Heart right ventricle (tissue), 16 donors: Measurements from ENCODE around the gene LGALS4. TPM values are rescaled to one million over a fixed set of nuclear protein-coding genes. Genes with fewer than 3 reads are reported as not detected.

Experiments
- ATAC-seq, 8 donors: fragments of 200-7000 bp; cut with Tn5 transposase; one replicate each; pipeline ENCODE4 v1.9.1; 2020; ENCODE audit warnings: mild to moderate bottlenecking in 8 of 8, moderate library complexity in 8 of 8, moderate number of reproducible peaks in 1 of 8
- DNase-seq, 2 donors: peaks; one replicate each; pipeline ENCODE4 v3.0.0-alpha.2; 2020
- H3K27ac ChIP-seq, 10 donors: fragments of 200-600 bp; sonication (generic) in 2 of 10; one replicate each; pipeline versions ENCODE4 v1.5.0 to v1.8.0; 2020 to 2022; ENCODE audit warnings: mild to moderate bottlenecking in 3 of 10
- H3K27me3 ChIP-seq, 7 donors: fragments of 200-600 bp; one replicate each; pipeline ENCODE4 v1.8.0; 2021 to 2022; ENCODE audit warnings: mild to moderate bottlenecking in 2 of 7
- H3K36me3 ChIP-seq, 9 donors: fragments of 200-600 bp; sonication (generic) in 1 of 9; one replicate each; pipeline versions ENCODE4 v1.5.0 to v1.8.0; 2020 to 2022; ENCODE audit warnings: mild to moderate bottlenecking in 2 of 9
- H3K4me1 ChIP-seq, 9 donors: fragments of 200-600 bp; sonication (generic) in 1 of 9; one replicate each; pipeline versions ENCODE4 v1.5.0 to v1.8.0; 2020 to 2022; ENCODE audit warnings: mild to moderate bottlenecking in 4 of 9
- H3K4me3 ChIP-seq, 10 donors: fragments of 200-600 bp; sonication (generic) in 2 of 10; one replicate each; pipeline versions ENCODE4 v1.5.0 to v1.8.0; 2020 to 2022; ENCODE audit warnings: mild to moderate bottlenecking in 7 of 10, moderate library complexity in 2 of 10
- H3K9me3 ChIP-seq, 11 donors: fragments of 200-600 bp in 10 of 11; sonication (generic) in 2 of 11; one replicate each; pipeline versions ENCODE4 v1.5.0 to v1.8.0; 2013 to 2022; ENCODE audit warnings: mild to moderate bottlenecking in 2 of 11, control low read depth in 1 of 11, moderate library complexity in 1 of 11
- CTCF ChIP-seq, 9 donors: fragments of 200-600 bp; sonication (generic) in 2 of 9; IDR thresholded peaks; one replicate each; pipeline versions ENCODE4 v1.5.0 to v1.8.0; 2021 to 2022; ENCODE audit warnings: antibody characterized with exemption in 9 of 9, mild to moderate bottlenecking in 5 of 9, moderate library complexity in 1 of 9
- WGBS, 2 donors: extraction: QIAGEN DNeasy Blood & Tissue Kit; methylation state at CpG; one replicate each; pipeline ENCODE4 v1.1.7; 2013; ENCODE audit warnings: inconsistent platforms in 1 of 2; 5-methylcytosine and 5-hydroxymethylcytosine counted together
- intact Hi-C, 10 donors: fragments of 100-400 bp; cut with DNase I; formaldehyde crosslinking; loops; one replicate each; pipeline versions ENCODE4 v1.11.1 to v1.14.2; 2022
- polyA plus RNA-seq, 2 donors: library from polyadenylated mRNA; stranded (reverse); fragments of 200-250 nt; gene quantifications; one replicate each; pipeline ENCODE4 v1.2.3, GENCODE V29; 2013
- total RNA-seq, 10 donors: library from RNA; stranded (reverse); fragmentation: NEBNext Ultra II Directional in 3 of 10; extraction: Animal tissue kit (Norgen Biotek cat#: 25700) in 3 of 10; gene quantifications; one replicate each; pipeline versions ENCODE4 v1.2.1 to v1.2.4, GENCODE V29; 2021 to 2023
- donor health status: Arrhythmogenic right ventricular cardiomyopathy.
- donor health status: ischemic (EF 13 %, LVEDD 7.1; RV severe dilation, severe dysfunction).
- donor health status: healthy with polysubstance abuse.
- donor health status: DM: no; HTN: yes; CAD: no.
- donor health status: DM: no; HTN: no; CAD: no.
- donor health status: ischemic (EF 25% LVEDD 6.9; RV normal size, moderate dysfunction).
- donor health status: ischemic (EF 25% LVEDD 5.7; RV mildly dilated, moderate dysfunction).
- donor health status: healthy.
- donor health status: DM: yes; HTN: yes; CAD: no.
- donor health status: Ischemic cardiomyopathy.
- donor health status: ischemic (EF 35%, LVEDD 5.7; RV mildly dilated, moderate dysfunction).
- donor health status: nonischemic (EF 11% LVEDD 7.7; RV severe dilation, severe dysfunction).
- donor health status: DM: yes; HTN: yes; CAD: no.
- donor health status: PGD.
- donor health status: ischemic (EF 29% LVEDD 5.4; RV normal size, mild dysfunction).
- donor health status: nonischemic (EF 23%, LVEDD 6.1; RV moderate dilation, normal function).

Gene LGALS4
- total and polyA plus RNA-seq, 12 donors = 0.16 to 2.6 (median 0.81) TPM; not detected in 2

DNA sequence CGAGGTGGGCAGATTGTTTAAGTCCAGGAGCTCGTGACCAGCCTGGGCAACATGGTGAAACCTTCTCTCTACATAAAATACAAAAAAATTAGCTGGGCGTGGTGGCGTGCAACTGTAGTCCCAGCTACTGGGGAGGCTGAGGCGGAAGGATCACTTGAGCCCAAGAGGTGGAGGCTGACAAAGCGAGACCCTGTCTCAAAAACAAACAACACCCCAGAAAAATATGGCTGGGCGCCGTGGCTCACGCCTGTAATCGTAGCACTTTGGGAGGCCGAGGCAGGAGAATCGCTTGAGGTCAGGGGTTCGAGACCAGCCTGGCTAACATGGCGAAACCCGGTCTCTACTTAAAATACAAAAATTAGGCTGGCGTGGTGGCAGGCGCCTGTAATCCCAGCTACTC, 40.5 kb upstream of the LGALS4 start:
- H3K27ac ChIP-seq = peak overlapping the region in 7 of 10 donors; percentile 96 to 100 (median 99)
- no peaks in the 10 kb centered on the region for H3K27me3 ChIP-seq
- H3K36me3 ChIP-seq = peaks cover 0 to 4% (median 0%) of the 10 kb centered on the region in 9 donors
- peaks cover 7 to 36% (median 23%) of the 10 kb centered on the region in 9 donors for H3K4me1 ChIP-seq
- intact Hi-C loops = loop anchor here in 3 of 10 donors (2.0 to 5.0 kb wide), 2 partner anchors 44 to 46 kb away; partner anchors contain the start of genes NFKBIB (in 3 of the 3) and SIRT2 (in 3 of the 3)
- TF ChIP-seq CTCF (IDR thresholded peaks at IDR 0.05) = no peak
- no peaks in the 10 kb centered on the region for H3K9me3 ChIP-seq
- peak overlapping the region in 9 of 10 donors; percentile 61 to 95 (median 90) for H3K4me3 ChIP-seq
- WGBS, 2 donors = 92% methylated on average over 17 of the region's 17 CpGs
- ATAC-seq (no peak), DNase-seq (no peak)

- H3K27me3 ChIP-seq = no peaks in the 10 kb centered on the region
- peaks cover 0 to 11% (median 4%) of the 10 kb centered on the region in 9 donors for H3K36me3 ChIP-seq
- peaks cover 15 to 38% (median 31%) of the 10 kb centered on the region in 9 donors for H3K4me1 ChIP-seq
- WGBS, 2 donors = 1% methylated on average over 50 to 52 of the region's 52 CpGs
- intact Hi-C loops = loop anchor here in 3 of 10 donors (2.0 to 5.0 kb wide), 2 partner anchors 45 to 46 kb away; partner anchors contain the start of genes NFKBIB (in 3 of the 3) and SIRT2 (in 3 of the 3)
- TF ChIP-seq CTCF (IDR thresholded peaks at IDR 0.05) = no peak
- no peaks in the 10 kb centered on the region for H3K9me3 ChIP-seq
- DNase-seq (peak in 1 of 2 donors; percentile 70), ATAC-seq (no peak)
- H3K4me3 ChIP-seq = peak overlapping the region; percentile 61 to 95 (median 90)
- peak overlapping the region; percentile 94 to 100 (median 99) for H3K27ac ChIP-seq
These were observed 39.7 kb upstream of the LGALS4 start for GRCh38 chr19:38852231-38853044.

GRCh38 chr19:38851622-38852230, 39.0 kb upstream of the LGALS4 start:
- Histone ChIP-seq H3K9me3 (no peaks in the 10 kb centered on the region), H3K27me3 (no peaks in the 10 kb centered on the region), H3K27ac (peak overlapping the region; percentile 94 to 100 (median 99)), H3K4me3 (peak overlapping the region; percentile 61 to 95 (median 90)), H3K36me3 (peaks cover 0 to 19% (median 11%) of the 10 kb centered on the region in 9 donors), H3K4me1 (peaks cover 17 to 43% (median 38%) of the 10 kb centered on the region in 9 donors)
- no peak for TF ChIP-seq CTCF (IDR thresholded peaks at IDR 0.05)
- DNase-seq = peak; percentile 95 to 96
- ATAC-seq = peak; percentile 50 to 73 (median 66)
- 1% methylated on average over 55 to 66 of the region's 67 CpGs for WGBS, 2 donors
- intact Hi-C loops = loop anchor here in 4 of 10 donors (2.0 to 5.0 kb wide), 2 partner anchors 46 to 47 kb away; partner anchors contain the start of genes NFKBIB (in 4 of the 4) and SIRT2 (in 4 of the 4)
